ENCODE measurements around the gene CDK13.

DNA sequence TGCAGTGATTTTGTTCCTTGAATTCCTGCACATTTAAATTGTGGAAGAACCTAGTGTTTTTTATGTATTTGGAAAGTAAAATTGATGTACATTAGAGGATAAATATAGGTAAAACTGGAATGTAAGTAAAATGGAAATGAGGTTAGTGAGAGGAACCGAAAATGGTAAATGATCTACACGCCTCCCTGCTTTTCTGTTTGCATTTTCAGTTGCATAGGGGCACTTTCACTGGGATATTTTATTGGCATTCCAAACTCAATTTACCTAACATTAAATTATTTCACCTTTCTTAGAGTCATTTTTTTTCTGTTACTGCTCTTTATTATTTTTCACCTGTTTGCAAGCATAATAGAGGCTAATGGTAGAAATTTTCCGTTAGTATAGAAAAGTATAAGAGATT, 8.0 kb downstream of the CDK13 start:
- TF ChIP-seq, protein P1, sequence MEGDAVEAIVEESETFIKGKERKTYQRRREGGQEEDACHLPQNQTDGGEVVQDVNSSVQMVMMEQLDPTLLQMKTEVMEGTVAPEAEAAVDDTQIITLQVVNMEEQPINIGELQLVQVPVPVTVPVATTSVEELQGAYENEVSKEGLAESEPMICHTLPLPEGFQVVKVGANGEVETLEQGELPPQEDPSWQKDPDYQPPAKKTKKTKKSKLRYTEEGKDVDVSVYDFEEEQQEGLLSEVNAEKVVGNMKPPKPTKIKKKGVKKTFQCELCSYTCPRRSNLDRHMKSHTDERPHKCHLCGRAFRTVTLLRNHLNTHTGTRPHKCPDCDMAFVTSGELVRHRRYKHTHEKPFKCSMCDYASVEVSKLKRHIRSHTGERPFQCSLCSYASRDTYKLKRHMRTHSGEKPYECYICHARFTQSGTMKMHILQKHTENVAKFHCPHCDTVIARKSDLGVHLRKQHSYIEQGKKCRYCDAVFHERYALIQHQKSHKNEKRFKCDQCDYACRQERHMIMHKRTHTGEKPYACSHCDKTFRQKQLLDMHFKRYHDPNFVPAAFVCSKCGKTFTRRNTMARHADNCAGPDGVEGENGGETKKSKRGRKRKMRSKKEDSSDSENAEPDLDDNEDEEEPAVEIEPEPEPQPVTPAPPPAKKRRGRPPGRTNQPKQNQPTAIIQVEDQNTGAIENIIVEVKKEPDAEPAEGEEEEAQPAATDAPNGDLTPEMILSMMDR (tag by site-specific recombination; IDR thresholded peaks at IDR 0.05), result no peak
- TF ChIP-seq ZNF791 (tag by site-specific recombination; IDR thresholded peaks at IDR 0.05) (no peak), ZNF211 (tag by site-specific recombination; IDR thresholded peaks at IDR 0.05; ENCODE audit: low read depth) (no peak), BCL11B (tag by site-specific recombination; IDR thresholded peaks at IDR 0.05; ENCODE audit: low read depth) (no peak), SP2 (tag by site-specific recombination; IDR thresholded peaks at IDR 0.05) (no peak)
